OCI-LY1 (cell line): Measurements from ENCODE around the gene GLMN.

Source experiments
- CTCF ChIP-seq: fragments of 200-600 bp; sonication (generic), shearing (Covaris generic); IDR thresholded peaks from 2 replicates; pipeline ENCODE4 v1.5.1; 2017; ENCODE audit warnings: mild to moderate bottlenecking, antibody characterized with exemption, low read length, moderate library complexity, mixed read lengths
- EZH2 ChIP-seq: fragments of 200-600 bp; sonication (generic), shearing (Covaris generic); IDR thresholded peaks from 2 replicates; pipeline ENCODE4 v1.8.0; 2017; ENCODE audit warnings: borderline replicate concordance, mixed run types, mild to moderate bottlenecking, antibody characterized with exemption, low read length, moderate library complexity, mixed read lengths

- TF ChIP-seq CTCF: no peak
- no peak for TF ChIP-seq EZH2
Measured at GRCh38 chr1:92259350-92259749, 39.4 kb downstream of the GLMN start.
